RWPE1 (cell line): ENCODE data around the gene SSH2.

ENCODE experiments used
- CTCF ChIA-PET: fragments of 350-600 bp; sonication (Branson Sonifier 250); formaldehyde crosslinking; extraction: SDS; loops from one replicate; lab custom pipeline; 2021; lab: Yijun Ruan, JAX
- POLR2A ChIA-PET: fragments of 400-600 bp; formaldehyde crosslinking; extraction: SDS; loops from one replicate; lab custom pipeline; 2020; ENCODE audit warnings: antibody characterized with exemption; ENCODE audit not compliant: low non-redundant PET; lab: Yijun Ruan, JAX
- DNase-seq: peaks from one replicate; pipeline ENCODE4 v3.0.0; 2012; ENCODE audit warnings: low spot score
- H3K27ac ChIP-seq: fragments of 450-650 bp; 2 replicates; pipeline ENCODE4 v1.5.1; 2017
- TF ChIP-seq, protein P1 (sequence below): fragments of 450-650 bp; conservative IDR thresholded peaks from 2 replicates; pipeline ENCODE4 v1.5.1; 2017; ENCODE audit warnings: low read depth, mild to moderate bottlenecking

Gene SSH2

DNA sequence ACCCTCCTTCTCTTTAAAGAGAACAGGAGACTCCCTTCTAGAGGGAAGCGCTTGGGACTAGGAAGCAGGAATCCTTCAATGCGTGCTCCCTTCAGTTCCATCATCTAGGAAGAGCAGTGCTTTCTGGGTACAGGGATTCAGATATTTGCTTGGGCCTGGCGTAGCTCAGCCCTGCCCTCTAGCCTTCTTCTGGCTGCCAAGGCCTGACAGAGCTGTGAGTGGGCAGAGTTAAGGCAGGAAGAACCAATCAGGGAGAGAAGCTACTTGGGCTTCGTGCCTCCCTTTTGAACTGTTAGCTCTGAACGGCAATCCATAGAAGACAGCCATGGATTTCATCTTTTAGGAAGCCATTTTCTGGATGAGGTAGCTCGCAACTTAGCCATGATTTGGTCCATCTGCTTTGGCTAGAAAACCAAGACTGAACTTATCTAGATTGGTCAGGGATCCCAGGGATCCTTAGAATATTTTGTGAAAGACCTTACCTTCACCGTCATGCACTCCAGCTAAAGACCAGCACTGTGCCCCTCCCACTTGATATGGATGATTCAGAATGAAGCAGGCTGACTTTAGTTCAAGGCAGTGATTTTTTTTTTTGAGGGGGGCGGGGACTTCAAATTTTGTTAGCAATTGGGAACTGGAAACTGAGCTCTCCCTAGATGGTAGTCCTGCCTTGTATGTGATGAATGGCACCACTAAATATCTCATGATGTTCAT is 304.8 kb downstream of the SSH2 start:
- DNase-seq, result peak; percentile 61
- POLR2A ChIA-PET, result no interaction called here
- no peak overlapping the region for H3K27ac ChIP-seq
- TF ChIP-seq, protein P1, sequence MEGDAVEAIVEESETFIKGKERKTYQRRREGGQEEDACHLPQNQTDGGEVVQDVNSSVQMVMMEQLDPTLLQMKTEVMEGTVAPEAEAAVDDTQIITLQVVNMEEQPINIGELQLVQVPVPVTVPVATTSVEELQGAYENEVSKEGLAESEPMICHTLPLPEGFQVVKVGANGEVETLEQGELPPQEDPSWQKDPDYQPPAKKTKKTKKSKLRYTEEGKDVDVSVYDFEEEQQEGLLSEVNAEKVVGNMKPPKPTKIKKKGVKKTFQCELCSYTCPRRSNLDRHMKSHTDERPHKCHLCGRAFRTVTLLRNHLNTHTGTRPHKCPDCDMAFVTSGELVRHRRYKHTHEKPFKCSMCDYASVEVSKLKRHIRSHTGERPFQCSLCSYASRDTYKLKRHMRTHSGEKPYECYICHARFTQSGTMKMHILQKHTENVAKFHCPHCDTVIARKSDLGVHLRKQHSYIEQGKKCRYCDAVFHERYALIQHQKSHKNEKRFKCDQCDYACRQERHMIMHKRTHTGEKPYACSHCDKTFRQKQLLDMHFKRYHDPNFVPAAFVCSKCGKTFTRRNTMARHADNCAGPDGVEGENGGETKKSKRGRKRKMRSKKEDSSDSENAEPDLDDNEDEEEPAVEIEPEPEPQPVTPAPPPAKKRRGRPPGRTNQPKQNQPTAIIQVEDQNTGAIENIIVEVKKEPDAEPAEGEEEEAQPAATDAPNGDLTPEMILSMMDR, result no peak
- CTCF ChIA-PET, result interaction anchor here (0.6 to 0.7 kb wide), 2 partner anchors 12 to 58 kb away, joined by 3 to 6 read pairs; no protein-coding TSS in a partner anchor

DNA sequence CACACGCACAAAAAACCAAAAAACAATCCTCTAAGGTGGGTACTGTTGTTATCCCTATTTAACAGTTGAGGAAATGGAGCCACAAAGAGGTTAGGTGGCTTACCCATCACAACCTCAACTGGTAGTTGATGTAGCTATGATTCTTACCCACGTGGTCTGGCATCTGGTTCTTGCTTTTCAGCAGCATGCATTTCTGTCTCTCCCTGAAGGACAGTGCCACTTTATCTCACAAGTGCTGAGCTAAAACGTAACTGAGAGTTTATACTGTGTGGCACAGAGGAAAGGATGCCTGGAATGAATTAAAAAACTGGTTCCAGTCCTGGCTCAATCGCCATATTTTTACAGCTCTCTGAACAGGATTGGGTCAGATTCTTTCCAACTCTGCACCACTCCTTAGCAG is 305.4 kb downstream of the SSH2 start:
- DNase-seq, result no peak
- H3K27ac ChIP-seq, result 0 out of 2 replicates have a peak overlapping the region, but pooled peaks have one; percentile 69
- POLR2A ChIA-PET, result no interaction called here
- CTCF ChIA-PET, result interaction anchor here (0.6 kb wide), 1 partner anchor 58 kb away, joined by 6 read pairs; no protein-coding TSS in a partner anchor
- TF ChIP-seq, protein P1, result no peak

DNA sequence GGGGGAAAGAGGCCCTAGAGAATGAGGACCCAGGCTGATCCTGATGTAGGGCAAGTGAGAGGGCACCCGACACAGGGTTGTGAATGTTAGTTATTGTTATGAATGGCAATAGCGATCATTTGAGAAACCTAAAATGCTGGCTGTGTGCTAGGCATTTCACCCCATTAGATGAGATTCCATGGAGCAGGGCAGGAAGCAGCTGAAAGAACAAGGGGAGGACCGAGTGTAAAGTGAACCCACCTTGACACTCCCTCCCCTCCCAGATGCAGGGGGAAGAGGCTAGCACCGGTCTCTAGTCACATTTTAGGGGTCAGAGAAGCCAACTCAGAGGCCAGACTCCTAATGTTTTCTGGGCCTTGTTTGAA is 306.8 kb downstream of the SSH2 start:
- H3K27ac ChIP-seq, result peak overlapping the region; percentile 69
- CTCF ChIA-PET, result interaction anchor here (0.7 kb wide), 1 partner anchor 60 kb away, joined by 5 read pairs; no protein-coding TSS in a partner anchor
- no peak for DNase-seq
- TF ChIP-seq, protein P1, result no peak
- POLR2A ChIA-PET, result no interaction called here

DNA sequence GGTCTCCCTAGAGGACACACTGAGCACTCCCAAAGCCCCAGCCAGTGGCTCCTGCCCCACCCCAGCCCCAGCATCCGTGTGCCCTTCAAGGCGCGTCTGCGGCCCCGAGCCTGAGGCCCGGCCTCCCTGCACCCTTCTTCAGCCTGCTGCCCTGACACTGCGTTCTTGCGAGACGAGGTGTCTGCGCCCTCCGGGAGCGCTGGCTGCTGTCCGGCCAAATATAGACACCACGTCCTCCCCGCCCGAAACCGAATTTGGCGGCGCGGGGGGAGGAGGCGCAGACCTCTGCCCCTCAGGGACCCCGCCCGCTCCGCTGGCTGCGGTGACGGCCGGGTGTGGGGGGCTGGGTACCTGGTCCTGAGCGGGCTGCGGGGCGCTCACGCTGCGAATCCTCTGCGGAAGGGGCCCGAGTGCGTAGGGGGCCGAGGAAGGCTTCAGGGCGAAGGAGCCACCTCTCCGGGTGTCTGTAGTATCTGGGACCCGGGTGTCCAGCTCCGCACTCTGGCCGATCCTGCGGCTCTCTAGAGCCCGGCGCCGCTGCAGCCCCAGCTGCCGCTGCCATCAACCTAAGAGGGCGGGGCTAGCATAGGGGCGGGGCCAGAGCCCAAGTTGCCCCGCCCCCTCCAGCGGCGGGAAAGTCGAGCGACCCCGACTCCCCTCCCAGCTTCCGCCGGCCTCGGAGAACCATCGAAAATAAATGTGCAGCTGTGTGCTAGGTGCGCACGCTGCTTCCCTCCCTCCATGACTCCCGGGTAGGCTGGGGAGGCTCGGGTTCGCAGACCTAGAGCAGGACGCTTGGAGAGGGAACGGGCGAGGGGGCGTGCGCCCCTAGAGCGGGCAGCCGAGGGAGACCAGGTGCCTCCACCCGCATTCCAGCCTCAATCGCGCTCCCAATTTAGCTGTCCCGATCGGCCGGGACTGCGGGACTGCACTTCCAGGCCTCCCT is 307.4 kb downstream of the SSH2 start, which contains the start of gene CORO6:
CORO6 (minus strand) TSS at position 576 of the 946 bp plus-strand sequence. CDS start 1,491 bp downstream, outside the sequence.
- TF ChIP-seq, protein P1, result no peak
- peak within 1 kb of the TSS; percentile 69 for H3K27ac ChIP-seq
- ChIA-PET CTCF (no interaction called here), POLR2A (no interaction called here)
- DNase-seq, result peak; percentile 49

DNA sequence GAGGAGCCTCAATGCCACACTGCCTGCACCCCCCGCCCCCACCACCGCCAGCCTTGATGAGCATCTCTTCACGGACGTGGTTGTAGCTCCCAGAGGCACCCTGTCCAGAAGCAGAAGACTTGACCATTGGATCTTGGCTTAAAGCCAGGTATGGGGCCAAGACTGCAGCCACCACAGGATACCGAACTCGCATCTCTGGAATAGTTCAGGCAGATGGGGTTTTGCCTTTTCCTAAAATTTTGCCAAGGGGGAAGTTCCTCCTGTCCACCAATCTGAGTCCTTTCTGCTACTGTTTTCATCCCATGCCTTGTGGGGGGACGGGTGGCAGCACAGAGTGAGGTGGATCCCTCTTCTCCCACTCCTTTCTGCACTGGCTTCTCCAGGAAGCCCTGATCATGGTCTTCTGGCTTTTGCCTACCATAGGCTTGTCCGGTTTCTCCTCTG is 308.3 kb downstream of the SSH2 start:
- no peak for DNase-seq
- TF ChIP-seq, protein P1, result no peak
- POLR2A ChIA-PET, result interaction anchor here (0.8 kb wide), 1 partner anchor 29 kb away, joined by 3 read pairs; no protein-coding TSS in a partner anchor
- CTCF ChIA-PET, result no interaction called here
- peak overlapping the region; percentile 69 for H3K27ac ChIP-seq
